Activated naive CD8-positive, alpha-beta T cell treated with anti-CD3 and anti-CD28 coated beads, Interleukin-2, amount 10 ng/mL, durations not matched to agents 7 days and 5 days (primary cell): ENCODE data around the gene HFM1. TPM values are rescaled to one million over a fixed set of nuclear protein-coding genes. Genes with fewer than 3 reads are reported as not detected.
"Not testable (repeated sequence)": the region's sequence is repeated elsewhere in the genome, so short reads cannot be mapped to it uniquely, and the experiment has no call there.

Experiments used
- ATAC-seq: fragments of 150-1000 bp; cut with Tn5 transposase; one replicate; pipeline ENCODE4 v1.10.0; 2021; ENCODE audit warnings: low read depth, moderate library complexity
- POLR2A ChIA-PET: fragments of 350-600 bp; sonication (Branson Sonifier 250); formaldehyde crosslinking; loops from one replicate; lab custom pipeline; 2021; ENCODE audit warnings: antibody characterized with exemption; lab: Charles Lee
- DNase-seq: peaks from one replicate; pipeline ENCODE4 v3.0.0; 2021
- H3K27ac Mint-ChIP-seq: one replicate; pipeline ENCODE4 v1.8.0; 2022; ENCODE audit warnings: mild to moderate bottlenecking, mixed read lengths
- H3K27me3 Mint-ChIP-seq: one replicate; pipeline ENCODE4 v1.8.0; 2022; ENCODE audit warnings: mild to moderate bottlenecking, moderate library complexity, mixed read lengths
- H3K36me3 Mint-ChIP-seq: one replicate; pipeline ENCODE4 v1.8.0; 2021; ENCODE audit warnings: mild to moderate bottlenecking, mixed read lengths
- H3K4me1 Mint-ChIP-seq: one replicate; pipeline ENCODE4 v1.8.0; 2021; ENCODE audit warnings: mixed read lengths
- H3K4me3 Mint-ChIP-seq: one replicate; pipeline ENCODE4 v1.8.0; 2022; ENCODE audit warnings: mild to moderate bottlenecking, moderate library complexity, mixed read lengths
- H3K9me3 Mint-ChIP-seq: one replicate; pipeline ENCODE4 v1.8.0; 2021; ENCODE audit warnings: mixed read lengths
- total RNA-seq, 2 experiments: library from RNA; stranded (reverse); gene quantifications; one replicate each; pipeline ENCODE4 v1.2.3, GENCODE V29; 2021

Gene HFM1, protein sequence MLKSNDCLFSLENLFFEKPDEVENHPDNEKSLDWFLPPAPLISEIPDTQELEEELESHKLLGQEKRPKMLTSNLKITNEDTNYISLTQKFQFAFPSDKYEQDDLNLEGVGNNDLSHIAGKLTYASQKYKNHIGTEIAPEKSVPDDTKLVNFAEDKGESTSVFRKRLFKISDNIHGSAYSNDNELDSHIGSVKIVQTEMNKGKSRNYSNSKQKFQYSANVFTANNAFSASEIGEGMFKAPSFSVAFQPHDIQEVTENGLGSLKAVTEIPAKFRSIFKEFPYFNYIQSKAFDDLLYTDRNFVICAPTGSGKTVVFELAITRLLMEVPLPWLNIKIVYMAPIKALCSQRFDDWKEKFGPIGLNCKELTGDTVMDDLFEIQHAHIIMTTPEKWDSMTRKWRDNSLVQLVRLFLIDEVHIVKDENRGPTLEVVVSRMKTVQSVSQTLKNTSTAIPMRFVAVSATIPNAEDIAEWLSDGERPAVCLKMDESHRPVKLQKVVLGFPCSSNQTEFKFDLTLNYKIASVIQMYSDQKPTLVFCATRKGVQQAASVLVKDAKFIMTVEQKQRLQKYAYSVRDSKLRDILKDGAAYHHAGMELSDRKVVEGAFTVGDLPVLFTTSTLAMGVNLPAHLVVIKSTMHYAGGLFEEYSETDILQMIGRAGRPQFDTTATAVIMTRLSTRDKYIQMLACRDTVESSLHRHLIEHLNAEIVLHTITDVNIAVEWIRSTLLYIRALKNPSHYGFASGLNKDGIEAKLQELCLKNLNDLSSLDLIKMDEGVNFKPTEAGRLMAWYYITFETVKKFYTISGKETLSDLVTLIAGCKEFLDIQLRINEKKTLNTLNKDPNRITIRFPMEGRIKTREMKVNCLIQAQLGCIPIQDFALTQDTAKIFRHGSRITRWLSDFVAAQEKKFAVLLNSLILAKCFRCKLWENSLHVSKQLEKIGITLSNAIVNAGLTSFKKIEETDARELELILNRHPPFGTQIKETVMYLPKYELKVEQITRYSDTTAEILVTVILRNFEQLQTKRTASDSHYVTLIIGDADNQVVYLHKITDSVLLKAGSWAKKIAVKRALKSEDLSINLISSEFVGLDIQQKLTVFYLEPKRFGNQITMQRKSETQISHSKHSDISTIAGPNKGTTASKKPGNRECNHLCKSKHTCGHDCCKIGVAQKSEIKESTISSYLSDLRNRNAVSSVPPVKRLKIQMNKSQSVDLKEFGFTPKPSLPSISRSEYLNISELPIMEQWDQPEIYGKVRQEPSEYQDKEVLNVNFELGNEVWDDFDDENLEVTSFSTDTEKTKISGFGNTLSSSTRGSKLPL (N-terminal part only)
- total RNA-seq, result not detected

DNA sequence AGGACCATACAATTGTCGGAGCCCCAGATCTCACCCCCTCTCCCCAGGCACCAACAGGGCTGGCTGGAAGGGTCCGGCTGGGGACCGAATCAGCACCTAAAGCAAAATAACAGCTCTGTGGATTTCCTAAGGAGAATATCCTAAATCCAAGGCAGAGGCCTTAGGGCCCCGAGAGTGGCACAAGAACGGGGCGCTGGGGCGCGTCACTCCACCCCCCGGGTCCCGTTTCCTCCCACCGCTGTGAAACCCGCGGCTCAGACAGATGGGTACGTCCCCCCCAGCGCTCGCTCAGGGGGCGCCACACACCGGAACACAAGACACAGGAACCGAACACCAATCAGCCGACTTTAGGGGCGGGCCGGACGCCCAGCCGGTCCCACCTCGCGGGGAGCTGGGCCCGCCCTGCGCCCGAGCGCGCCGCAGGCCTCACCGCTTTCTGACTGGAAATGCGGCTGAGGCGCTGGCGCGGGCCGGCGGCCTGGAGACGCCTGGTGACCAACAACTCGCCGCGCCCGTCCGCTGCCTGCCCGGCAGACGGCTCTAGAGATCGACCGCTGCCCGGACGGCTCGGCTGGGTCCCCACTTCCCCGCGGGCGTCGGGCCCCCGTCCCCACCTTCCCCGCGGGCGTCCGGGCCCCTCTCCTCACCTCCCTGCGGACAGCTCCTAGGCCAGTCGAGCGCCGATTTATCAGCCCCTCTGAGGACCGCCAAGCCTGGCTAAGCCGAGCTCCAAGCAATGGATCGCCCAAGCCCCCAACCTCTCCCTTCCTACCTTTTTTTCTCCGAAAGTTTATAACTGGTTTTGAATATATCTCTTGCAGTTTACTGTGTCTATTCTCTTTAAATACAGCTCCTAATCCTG, at the start of gene HFM1:
Gene HFM1 (minus strand): TSS at position 687 of the 862 bp plus-strand sequence. CDS start 3,755 bp downstream, outside the sequence.
- H3K27me3 Mint-ChIP-seq, result peaks cover 57% of the 10 kb centered on the region
- H3K4me1 Mint-ChIP-seq, result peaks cover 7% of the 10 kb centered on the region
- H3K4me3 Mint-ChIP-seq, result peak within 1 kb of the TSS; percentile 82
- POLR2A ChIA-PET, result no interaction called here
- ATAC-seq (peak; percentile 100), DNase-seq (peak; percentile 77)
- H3K27ac Mint-ChIP-seq, result no peak within 1 kb of the TSS
- H3K9me3 Mint-ChIP-seq, result no peaks in the 10 kb centered on the region
- no peaks in the 10 kb centered on the region for H3K36me3 Mint-ChIP-seq

DNA sequence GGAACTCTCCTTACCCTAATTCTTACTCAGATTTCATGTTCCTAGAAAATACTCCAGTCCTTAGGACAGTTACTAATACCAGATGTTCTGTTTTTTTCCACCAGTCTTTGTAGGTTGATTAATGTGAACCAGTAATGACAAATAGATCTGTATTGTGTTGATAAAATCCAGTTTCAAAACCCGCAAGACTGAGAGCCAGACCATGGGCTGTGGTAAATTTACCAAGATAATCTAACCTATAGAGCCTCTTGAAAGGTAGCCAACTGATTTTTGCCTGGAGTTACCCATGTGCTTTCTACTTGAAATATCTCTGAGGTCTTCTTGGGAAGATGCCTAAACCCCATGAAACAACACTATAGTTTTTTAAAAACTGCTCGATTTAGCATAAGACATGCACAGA, 49.5 kb upstream of the HFM1 start:
- ATAC-seq (no peak), DNase-seq (no peak)
- POLR2A ChIA-PET, result no interaction called here
- H3K36me3 Mint-ChIP-seq, result no peaks in the 10 kb centered on the region
- no peaks in the 10 kb centered on the region for H3K9me3 Mint-ChIP-seq
- peaks cover 6% of the 10 kb centered on the region for H3K27me3 Mint-ChIP-seq
- no peak overlapping the region for H3K4me3 Mint-ChIP-seq
- H3K27ac Mint-ChIP-seq, result no peak overlapping the region
- H3K4me1 Mint-ChIP-seq, result no peaks in the 10 kb centered on the region

DNA sequence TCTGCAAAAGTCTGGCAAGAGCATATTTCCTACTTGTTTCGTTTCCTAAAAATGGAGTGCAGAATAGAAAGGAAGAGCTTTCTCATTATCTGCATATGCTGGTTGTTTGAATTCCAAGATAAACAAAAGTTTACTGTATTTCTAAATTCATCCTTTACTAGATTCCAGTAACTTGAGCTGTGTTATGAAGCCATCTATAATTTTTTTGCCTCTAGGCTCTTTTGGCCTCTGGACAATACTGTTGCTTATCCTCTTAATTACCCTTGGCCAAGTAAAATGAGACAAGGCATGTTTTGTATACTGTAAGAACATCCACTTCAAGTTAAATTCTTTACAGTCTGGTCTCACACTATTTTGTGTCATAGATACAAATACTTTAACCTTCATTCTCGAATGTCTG, 45.6 kb upstream of the HFM1 start:
- Mint-ChIP-seq H3K4me3 (no peak overlapping the region), H3K36me3 (no peaks in the 10 kb centered on the region), H3K27ac (no peak overlapping the region), H3K27me3 (peaks cover 10% of the 10 kb centered on the region), H3K9me3 (no peaks in the 10 kb centered on the region), H3K4me1 (no peaks in the 10 kb centered on the region)
- no peak for ATAC-seq
- POLR2A ChIA-PET, result no interaction called here
- DNase-seq, result no peak

DNA sequence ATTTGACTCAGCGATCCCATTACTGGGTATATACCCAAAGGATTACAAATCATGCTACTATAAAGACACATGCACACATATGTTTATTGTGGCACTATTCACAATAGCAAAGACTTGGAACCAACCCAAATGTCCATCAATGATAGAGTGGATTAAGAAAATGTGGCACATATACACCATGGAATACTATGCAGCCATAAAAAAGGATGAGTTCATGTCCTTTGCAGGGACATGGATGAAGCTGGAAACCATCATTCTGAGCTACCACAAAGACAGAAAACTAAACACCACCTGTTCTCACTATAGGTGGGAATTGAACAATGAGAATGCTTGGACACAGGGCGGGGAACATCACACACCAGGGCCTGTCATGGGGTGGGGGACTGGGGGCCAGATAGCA, 43.1 kb upstream of the HFM1 start:
- H3K4me3 Mint-ChIP-seq, POLR2A ChIA-PET, H3K4me1 Mint-ChIP-seq, DNase-seq, ATAC-seq, H3K9me3 Mint-ChIP-seq, H3K27ac Mint-ChIP-seq, H3K36me3 Mint-ChIP-seq: not testable (repeated sequence)
- H3K27me3 Mint-ChIP-seq, result peaks cover 14% of the 10 kb centered on the region

DNA sequence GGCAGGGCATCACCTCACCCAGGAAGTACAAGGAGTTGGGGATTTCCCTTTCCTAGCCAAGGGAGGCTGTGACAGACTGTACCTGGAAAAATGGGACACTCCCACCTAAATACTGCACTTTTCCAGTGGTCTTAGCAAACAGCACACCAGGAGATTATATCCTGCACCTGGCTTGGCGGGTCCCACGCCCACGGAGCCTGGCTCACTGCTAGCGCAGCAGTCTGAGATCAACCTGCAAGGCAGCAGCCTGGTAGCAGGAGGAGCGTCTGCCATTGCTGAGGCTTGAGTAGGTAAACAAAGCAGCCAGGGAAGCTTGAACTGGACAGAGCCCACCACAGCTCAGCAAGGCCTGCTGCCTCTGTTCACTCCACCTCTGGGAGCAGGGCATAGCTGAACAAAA, 37.3 kb upstream of the HFM1 start:
- ATAC-seq, H3K4me1 Mint-ChIP-seq, H3K9me3 Mint-ChIP-seq, H3K4me3 Mint-ChIP-seq, DNase-seq, POLR2A ChIA-PET, H3K36me3 Mint-ChIP-seq, H3K27ac Mint-ChIP-seq: not testable (repeated sequence)
- peaks cover 21% of the 10 kb centered on the region for H3K27me3 Mint-ChIP-seq

DNA sequence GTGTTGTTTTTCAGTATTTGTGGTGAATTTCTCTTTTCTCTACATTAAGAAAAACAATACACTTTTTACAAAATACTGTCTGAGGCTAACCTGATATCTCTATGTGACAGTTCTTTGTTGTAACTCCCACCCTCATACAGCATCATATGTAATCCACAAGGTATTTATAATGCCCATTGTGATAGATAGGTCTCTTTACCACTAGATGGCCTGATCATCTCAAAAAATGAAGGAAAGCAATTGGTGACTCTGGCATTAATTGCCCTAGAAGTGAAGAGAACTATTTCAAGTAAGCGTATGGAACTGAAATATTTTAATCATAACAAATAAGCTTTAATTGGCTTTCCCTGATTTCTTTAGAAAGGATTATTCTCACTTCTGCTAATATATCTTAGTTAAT, 36.2 kb upstream of the HFM1 start:
- Mint-ChIP-seq H3K4me1 (no peaks in the 10 kb centered on the region), H3K9me3 (no peaks in the 10 kb centered on the region), H3K27ac (no peak overlapping the region), H3K36me3 (no peaks in the 10 kb centered on the region), H3K4me3 (no peak overlapping the region), H3K27me3 (peaks cover 21% of the 10 kb centered on the region)
- no peak for DNase-seq
- POLR2A ChIA-PET, result no interaction called here
- ATAC-seq, result no peak

DNA sequence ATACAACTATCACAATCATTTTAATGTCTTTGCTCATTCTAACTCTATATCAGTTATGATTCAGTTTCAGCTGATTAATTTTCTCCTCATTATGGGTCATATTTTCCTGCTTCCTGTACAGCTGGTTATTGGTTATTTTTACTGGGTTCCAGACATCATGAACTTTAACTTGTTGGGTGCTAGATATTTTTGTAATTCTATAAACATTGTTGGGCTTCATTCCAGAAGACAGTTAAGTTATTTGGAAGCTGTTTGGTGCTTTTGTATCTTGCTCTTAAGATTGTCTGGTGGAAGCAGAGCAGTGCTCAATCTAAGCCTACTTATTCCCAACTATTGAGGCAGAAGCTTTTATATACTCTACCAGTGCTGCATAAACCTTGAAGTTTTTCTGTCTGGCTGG, 34.4 kb upstream of the HFM1 start:
- DNase-seq (no peak), ATAC-seq (no peak)
- H3K27ac Mint-ChIP-seq, result no peak overlapping the region
- no peak overlapping the region for H3K4me3 Mint-ChIP-seq
- POLR2A ChIA-PET, result no interaction called here
- H3K36me3 Mint-ChIP-seq, result no peaks in the 10 kb centered on the region
- no peaks in the 10 kb centered on the region for H3K9me3 Mint-ChIP-seq
- peaks cover 27% of the 10 kb centered on the region for H3K27me3 Mint-ChIP-seq
- H3K4me1 Mint-ChIP-seq, result no peaks in the 10 kb centered on the region

DNA sequence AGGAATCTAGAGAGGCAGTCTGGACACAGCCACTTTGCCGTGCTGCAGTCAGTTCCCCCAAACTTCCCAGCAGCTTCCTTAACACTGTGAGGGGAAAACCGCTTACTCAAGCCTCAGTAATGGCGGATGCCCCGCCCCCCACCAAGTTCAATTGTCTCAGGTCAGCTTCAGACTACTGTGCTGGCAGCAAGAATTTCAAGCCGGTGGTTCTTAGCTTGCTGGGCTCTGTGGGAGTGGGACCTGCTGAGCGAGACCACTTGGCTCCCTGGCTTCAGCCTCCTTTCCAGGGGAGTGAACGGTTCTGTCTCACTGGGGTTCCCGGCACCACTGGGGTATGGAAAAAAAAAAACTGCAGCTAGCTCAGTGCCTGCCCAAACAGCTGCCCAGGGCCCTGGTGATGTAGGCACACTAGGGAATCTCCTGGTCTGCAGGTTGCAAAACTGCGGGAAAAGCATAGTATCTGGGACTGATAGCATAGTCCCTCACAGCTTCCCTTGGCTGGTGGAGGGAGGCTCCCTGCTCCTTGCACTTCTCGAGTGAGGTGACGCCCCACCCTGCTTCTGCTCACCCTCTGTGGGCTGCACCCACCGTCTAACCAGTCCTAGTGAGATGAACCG, 23.7 kb upstream of the HFM1 start:
- Mint-ChIP-seq H3K4me1 (no peaks in the 10 kb centered on the region), H3K27ac (no peak overlapping the region), H3K36me3 (no peaks in the 10 kb centered on the region), H3K27me3 (peaks cover 12% of the 10 kb centered on the region), H3K4me3 (no peak overlapping the region), H3K9me3 (no peaks in the 10 kb centered on the region)
- DNase-seq (no peak), ATAC-seq (no peak)
- POLR2A ChIA-PET, result no interaction called here

DNA sequence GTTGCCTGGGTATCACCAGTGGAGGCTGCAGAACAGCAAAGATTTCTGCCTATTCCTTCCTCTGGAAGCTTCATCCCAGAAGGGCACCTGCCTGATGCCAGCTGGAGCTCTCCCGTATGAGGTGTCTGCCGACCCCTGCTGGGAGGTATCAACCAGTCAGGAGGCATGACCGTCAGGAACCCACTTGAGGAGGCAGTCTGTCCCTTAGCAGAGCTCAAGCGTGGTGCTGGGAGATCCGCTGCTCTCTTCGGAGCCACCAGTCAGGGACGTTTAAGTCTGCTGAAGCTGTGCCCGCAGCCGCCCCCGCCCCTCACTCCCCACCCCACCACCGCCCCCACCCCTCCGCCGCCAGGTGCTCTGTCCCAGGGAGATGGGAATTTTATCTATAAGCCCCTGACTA, 23.1 kb upstream of the HFM1 start:
- H3K36me3 Mint-ChIP-seq, result no peaks in the 10 kb centered on the region
- no peak overlapping the region for H3K27ac Mint-ChIP-seq
- POLR2A ChIA-PET, result no interaction called here
- H3K4me3 Mint-ChIP-seq, result no peak overlapping the region
- no peaks in the 10 kb centered on the region for H3K4me1 Mint-ChIP-seq
- peaks cover 15% of the 10 kb centered on the region for H3K27me3 Mint-ChIP-seq
- ATAC-seq (no peak), DNase-seq (no peak)
- H3K9me3 Mint-ChIP-seq, result no peaks in the 10 kb centered on the region

DNA sequence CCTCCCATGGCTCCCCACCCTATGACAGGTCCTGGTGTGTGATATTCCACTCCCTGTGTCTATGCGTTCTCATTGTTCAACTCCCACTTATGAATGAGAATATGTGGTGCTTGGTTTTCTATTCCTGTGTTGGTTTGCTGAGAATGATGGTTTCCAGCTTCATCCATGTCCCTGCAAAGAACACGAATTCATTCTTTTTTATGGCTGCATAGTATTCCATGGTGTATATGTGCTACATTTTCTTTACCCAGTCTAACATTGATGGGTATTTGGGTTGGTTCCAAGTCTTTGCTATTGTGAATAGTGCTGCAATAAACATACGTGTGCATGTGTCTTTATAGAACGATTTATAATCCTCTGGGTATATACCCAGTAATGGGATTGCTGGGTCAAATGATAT, 17.9 kb upstream of the HFM1 start:
- H3K27ac Mint-ChIP-seq, ATAC-seq, H3K9me3 Mint-ChIP-seq, H3K4me3 Mint-ChIP-seq, H3K4me1 Mint-ChIP-seq, POLR2A ChIA-PET, H3K36me3 Mint-ChIP-seq, DNase-seq: not testable (repeated sequence)
- peaks cover 27% of the 10 kb centered on the region for H3K27me3 Mint-ChIP-seq

DNA sequence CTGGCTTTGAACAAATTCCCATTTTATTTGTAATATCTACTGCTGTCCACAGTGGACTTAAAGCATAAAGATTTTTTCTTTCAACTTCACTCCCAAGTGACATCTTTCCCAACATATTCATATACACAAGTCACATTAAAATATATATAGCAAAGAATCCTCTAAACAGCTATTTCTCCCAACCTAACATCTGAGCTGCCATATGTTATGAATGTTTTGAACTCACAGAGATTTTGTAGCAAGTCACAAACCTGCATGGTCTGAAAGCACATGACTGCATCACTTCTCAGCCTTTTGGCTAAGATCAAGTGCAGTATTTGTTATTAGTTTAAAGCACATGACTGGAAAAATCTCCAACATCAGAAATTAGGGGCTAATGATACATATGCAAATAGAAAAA, 7.7 kb upstream of the HFM1 start:
- Mint-ChIP-seq H3K4me3 (no peak overlapping the region), H3K27ac (no peak overlapping the region), H3K4me1 (peaks cover 2% of the 10 kb centered on the region), H3K27me3 (peaks cover 14% of the 10 kb centered on the region), H3K9me3 (no peaks in the 10 kb centered on the region), H3K36me3 (no peaks in the 10 kb centered on the region)
- ATAC-seq (no peak), DNase-seq (no peak)
- POLR2A ChIA-PET, result no interaction called here

DNA sequence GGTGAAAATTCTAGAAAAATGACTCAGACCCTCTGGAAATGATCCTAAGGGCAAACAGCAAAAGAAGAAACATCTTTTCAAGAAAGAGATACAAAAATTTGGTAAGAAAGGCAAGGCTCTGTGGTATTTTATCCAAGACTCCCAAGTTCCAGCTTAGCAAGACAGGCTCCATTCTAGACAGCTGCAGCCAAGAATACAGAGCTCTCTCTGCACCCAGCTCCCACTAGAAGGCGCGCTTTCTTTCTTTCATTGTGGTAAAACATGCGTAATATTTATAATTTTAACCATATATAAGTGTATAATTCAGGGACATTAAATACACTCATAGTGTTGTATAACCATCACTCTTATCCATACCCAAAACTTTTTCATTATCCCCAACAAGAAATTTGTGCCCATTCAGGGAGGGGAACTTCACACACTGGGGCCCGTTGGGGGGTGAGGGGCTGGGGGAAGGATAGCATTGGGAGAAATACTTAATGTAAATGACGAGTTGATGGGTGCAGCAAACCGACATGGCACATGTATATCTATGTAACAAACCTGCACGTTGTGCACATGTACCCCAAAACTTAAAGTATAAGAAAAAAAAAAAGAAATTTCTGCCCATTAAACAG, 2.2 kb upstream of the HFM1 start:
- no peak overlapping the region for H3K4me3 Mint-ChIP-seq
- DNase-seq (no peak), ATAC-seq (no peak)
- H3K4me1 Mint-ChIP-seq, result peaks cover 4% of the 10 kb centered on the region
- peaks cover 52% of the 10 kb centered on the region for H3K27me3 Mint-ChIP-seq
- POLR2A ChIA-PET, result no interaction called here
- H3K27ac Mint-ChIP-seq, result no peak overlapping the region
- H3K9me3 Mint-ChIP-seq, result no peaks in the 10 kb centered on the region
- H3K36me3 Mint-ChIP-seq, result no peaks in the 10 kb centered on the region
